Tibial nerve (tissue), 4 donors: ENCODE results near the gene ATP5ME. TPM values are rescaled to one million over a fixed set of nuclear protein-coding genes. Genes with fewer than 3 reads are reported as not detected.

ENCODE experiments used
- DNase-seq, 2 donors: peaks; one replicate each; pipeline ENCODE4 v3.0.0-alpha.2; 2019; ENCODE audit warnings: low spot score in 2 of 2
- H3K27ac ChIP-seq, 4 donors: fragments of 200-600 bp; sonication (generic) in 3 of 4; one replicate each; pipeline ENCODE4 v1.5.1; 2017 to 2019; ENCODE audit warnings: mild to moderate bottlenecking in 1 of 4
- H3K27me3 ChIP-seq, 2 donors: fragments of 200-600 bp; sonication (generic) in 1 of 2; one replicate each; pipeline versions ENCODE4 v1.5.1 to v1.6.0; 2017 to 2019
- H3K36me3 ChIP-seq, 3 donors: fragments of 200-600 bp; sonication (generic); one replicate each; pipeline ENCODE4 v1.5.1; 2018 to 2019
- H3K4me1 ChIP-seq, 4 donors: fragments of 200-600 bp; sonication (generic) in 3 of 4; one replicate each; pipeline ENCODE4 v1.5.1; 2017 to 2019
- H3K4me3 ChIP-seq, 4 donors: fragments of 200-600 bp; sonication (generic) in 3 of 4; one replicate each; pipeline ENCODE4 v1.5.1; 2017 to 2019; ENCODE audit warnings: mild to moderate bottlenecking in 1 of 4, moderate library complexity in 1 of 4
- H3K9me3 ChIP-seq, 4 donors: fragments of 200-600 bp; sonication (generic) in 3 of 4; one replicate each; pipeline ENCODE4 v1.5.1; 2017 to 2019
- CTCF ChIP-seq, 5 experiments: fragments of 200-600 bp in 3 of 5; fragments of 450-650 bp in 2 of 5; sonication (generic) in 3 of 5; IDR thresholded peaks; one replicate each; pipeline ENCODE4 v1.5.1; 2016 to 2019; ENCODE audit warnings: antibody characterized with exemption in 5 of 5, mild to moderate bottlenecking in 3 of 5, moderate library complexity in 2 of 5
- EP300 ChIP-seq, 2 donors: sonication (generic); formaldehyde crosslinking; IDR thresholded peaks; one replicate each; pipeline ENCODE4 v1.6.1; 2017; ENCODE audit warnings: antibody characterized with exemption in 2 of 2, mild to moderate bottlenecking in 1 of 2
- POLR2A ChIP-seq, 2 donors: fragments of 450-650 bp; IDR thresholded peaks; one replicate each; pipeline ENCODE4 v1.6.1; 2017; ENCODE audit warnings: antibody characterized with exemption in 2 of 2, mild to moderate bottlenecking in 2 of 2, moderate library complexity in 2 of 2
- WGBS, 2 donors: methylation state at CpG; one replicate each; pipeline ENCODE4 v1.1.5; 2018; 5-methylcytosine and 5-hydroxymethylcytosine counted together
- total RNA-seq, 4 donors: library from RNA; depleted of rRNA; stranded (reverse); fragments of >200 nt; gene quantifications; one replicate each; pipeline ENCODE4 v1.1.0, GENCODE V29; 2016

The ATP5ME gene
- total RNA-seq, 4 donors from 2014 or later = 50.0 to 219 (median 139) TPM

- Histone ChIP-seq H3K9me3 (no peaks in the 10 kb centered on the region), H3K27me3 (peaks cover 0 to 37% of the 10 kb centered on the region in 2 donors), H3K27ac (no peak overlapping the region), H3K4me1 (no peaks in the 10 kb centered on the region), H3K4me3 (no peak overlapping the region), H3K36me3 (no peaks in the 10 kb centered on the region)
- TF ChIP-seq EP300 (IDR thresholded peaks at IDR 0.05) (no peak), POLR2A (IDR thresholded peaks at IDR 0.05) (no peak), CTCF (IDR thresholded peaks at IDR 0.05) (no peak)
- WGBS, 2 donors = 83 to 85% methylated on average over 28 of the region's 29 CpGs
- no peak for DNase-seq
Measured at GRCh38 chr4:653831-654502, 20.1 kb downstream of the ATP5ME start.

- Histone ChIP-seq H3K4me1 (no peaks in the 10 kb centered on the region), H3K27me3 (peaks cover 0 to 37% of the 10 kb centered on the region in 2 donors), H3K36me3 (no peaks in the 10 kb centered on the region), H3K9me3 (no peaks in the 10 kb centered on the region), H3K4me3 (no peak overlapping the region), H3K27ac (no peak overlapping the region)
- DNase-seq = no peak
- TF ChIP-seq EP300 (IDR thresholded peaks at IDR 0.05) = no peak
- TF ChIP-seq POLR2A (IDR thresholded peaks at IDR 0.05) = no peak
- TF ChIP-seq CTCF (IDR thresholded peaks at IDR 0.05) = no peak
- 87 to 88% methylated on average over 25 to 35 of the region's 35 CpGs for WGBS, 2 donors
Measured at GRCh38 chr4:653080-653821, 20.8 kb downstream of the ATP5ME start.

- H3K27me3 ChIP-seq = peaks cover 0 to 47% of the 10 kb centered on the region in 2 donors
- no peaks in the 10 kb centered on the region for H3K36me3 ChIP-seq
- H3K27ac ChIP-seq = no peak overlapping the region
- H3K4me1 ChIP-seq = no peaks in the 10 kb centered on the region
- TF ChIP-seq POLR2A (IDR thresholded peaks at IDR 0.05) (no peak), EP300 (IDR thresholded peaks at IDR 0.05) (no peak), CTCF (IDR thresholded peaks at IDR 0.05) (no peak)
- H3K9me3 ChIP-seq = no peaks in the 10 kb centered on the region
- H3K4me3 ChIP-seq = no peak overlapping the region
- WGBS, 2 donors = 58 to 70% methylated on average over 24 of the region's 24 CpGs
- no peak for DNase-seq
Measured at GRCh38 chr4:651884-652642, 22.0 kb downstream of the ATP5ME start.

- Histone ChIP-seq H3K9me3 (no peaks in the 10 kb centered on the region), H3K4me1 (no peaks in the 10 kb centered on the region), H3K36me3 (no peaks in the 10 kb centered on the region), H3K27me3 (peaks cover 0 to 47% of the 10 kb centered on the region in 2 donors), H3K4me3 (peak overlapping the region in 2 of 4 donors; percentile 9 to 11), H3K27ac (no peak overlapping the region)
- TF ChIP-seq EP300 (IDR thresholded peaks at IDR 0.05) (no peak), POLR2A (IDR thresholded peaks at IDR 0.05) (no peak), CTCF (IDR thresholded peaks at IDR 0.05) (no peak)
- no peak for DNase-seq
- WGBS, 2 donors = 28 to 34% methylated on average over 39 to 42 of the region's 49 CpGs
Measured at GRCh38 chr4:650951-651883, 22.9 kb downstream of the ATP5ME start.
